Kidney epithelial cell (primary cell): ENCODE data around the gene TRAF5. TPM values are rescaled to one million over a fixed set of nuclear protein-coding genes. Genes with fewer than 3 reads are reported as not detected.

ENCODE experiments used
- DNase-seq: peaks from one replicate; pipeline ENCODE4 v3.0.0-alpha.2; 2010; ENCODE audit warnings: low read depth
- H3K27me3 ChIP-seq: 2 replicates; pipeline ENCODE4 v1.6.0; 2011; ENCODE audit warnings: low read length; ENCODE audit not compliant: control insufficient read depth, insufficient read depth
- H3K36me3 ChIP-seq: 2 replicates; pipeline ENCODE4 v1.5.1; 2011; ENCODE audit warnings: low read length; ENCODE audit not compliant: control insufficient read depth, insufficient read depth
- H3K4me3 ChIP-seq: 2 replicates; pipeline ENCODE4 v1.5.1; 2011; ENCODE audit warnings: low read depth, mild to moderate bottlenecking, control low read depth, low read length
- total RNA-seq: library from RNA; depleted of rRNA; stranded (reverse); fragments of >200 nt; gene quantifications from 2 replicates; pipeline ENCODE4 v1.2.3, GENCODE V29; 2015
- TF ChIP-seq, protein P1 (sequence below): IDR thresholded peaks from 2 replicates; pipeline ENCODE4 v1.5.1; 2011; ENCODE audit warnings: mild to moderate bottlenecking, moderate library complexity, low read length, control low read depth, inconsistent platforms; ENCODE audit not compliant: insufficient read depth, poor library complexity, severe bottlenecking

The TRAF5 gene
- total RNA-seq, 1 donor from 2014 or later = 23.0 TPM

DNA sequence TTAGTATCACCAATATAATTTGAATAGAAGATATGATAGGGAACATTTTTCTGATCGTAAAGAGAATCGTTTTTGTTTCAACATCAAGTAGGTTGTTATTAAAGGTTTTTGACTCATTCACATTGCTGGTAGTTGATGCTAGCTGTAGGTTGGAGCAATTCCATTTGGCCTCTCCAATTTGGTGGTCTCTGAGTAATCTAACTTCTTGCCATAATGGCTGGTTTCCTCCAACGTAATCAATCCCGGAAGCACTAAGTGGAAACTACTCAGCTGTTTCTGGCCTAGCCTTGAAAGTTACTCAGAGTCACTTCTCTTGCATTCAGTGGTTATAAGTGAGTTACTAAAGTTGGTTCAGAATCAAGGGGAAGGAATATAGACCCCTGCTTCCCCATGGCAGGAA, 41.4 kb upstream of the TRAF5 start:
- Histone ChIP-seq H3K27me3 (no peaks in the 10 kb centered on the region), H3K4me3 (no peak overlapping the region), H3K36me3 (no peaks in the 10 kb centered on the region)
- TF ChIP-seq, protein P1, sequence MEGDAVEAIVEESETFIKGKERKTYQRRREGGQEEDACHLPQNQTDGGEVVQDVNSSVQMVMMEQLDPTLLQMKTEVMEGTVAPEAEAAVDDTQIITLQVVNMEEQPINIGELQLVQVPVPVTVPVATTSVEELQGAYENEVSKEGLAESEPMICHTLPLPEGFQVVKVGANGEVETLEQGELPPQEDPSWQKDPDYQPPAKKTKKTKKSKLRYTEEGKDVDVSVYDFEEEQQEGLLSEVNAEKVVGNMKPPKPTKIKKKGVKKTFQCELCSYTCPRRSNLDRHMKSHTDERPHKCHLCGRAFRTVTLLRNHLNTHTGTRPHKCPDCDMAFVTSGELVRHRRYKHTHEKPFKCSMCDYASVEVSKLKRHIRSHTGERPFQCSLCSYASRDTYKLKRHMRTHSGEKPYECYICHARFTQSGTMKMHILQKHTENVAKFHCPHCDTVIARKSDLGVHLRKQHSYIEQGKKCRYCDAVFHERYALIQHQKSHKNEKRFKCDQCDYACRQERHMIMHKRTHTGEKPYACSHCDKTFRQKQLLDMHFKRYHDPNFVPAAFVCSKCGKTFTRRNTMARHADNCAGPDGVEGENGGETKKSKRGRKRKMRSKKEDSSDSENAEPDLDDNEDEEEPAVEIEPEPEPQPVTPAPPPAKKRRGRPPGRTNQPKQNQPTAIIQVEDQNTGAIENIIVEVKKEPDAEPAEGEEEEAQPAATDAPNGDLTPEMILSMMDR = no peak
- no peak for DNase-seq

DNA sequence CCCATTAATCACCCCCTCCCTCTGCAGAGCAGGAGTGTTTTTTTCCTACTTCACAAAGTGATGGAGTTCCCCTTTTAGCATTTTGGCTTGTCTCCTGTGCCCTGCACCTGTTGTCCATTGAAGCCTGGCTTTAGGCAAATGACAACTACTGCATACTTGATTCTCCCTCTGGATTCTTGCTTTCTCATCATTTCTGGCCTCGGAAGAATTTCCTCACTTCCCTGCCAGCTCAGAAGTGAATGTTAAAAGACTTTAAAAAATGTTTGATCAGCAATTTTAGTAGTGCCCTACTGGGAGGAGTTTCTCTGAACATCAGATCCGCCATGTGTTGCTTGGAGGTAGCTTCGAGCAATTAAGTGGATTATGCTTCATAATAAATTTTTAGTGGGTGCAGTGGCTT, 39.4 kb upstream of the TRAF5 start:
- no peaks in the 10 kb centered on the region for H3K27me3 ChIP-seq
- TF ChIP-seq, protein P1 = no peak
- H3K4me3 ChIP-seq = no peak overlapping the region
- DNase-seq = no peak
- no peaks in the 10 kb centered on the region for H3K36me3 ChIP-seq

DNA sequence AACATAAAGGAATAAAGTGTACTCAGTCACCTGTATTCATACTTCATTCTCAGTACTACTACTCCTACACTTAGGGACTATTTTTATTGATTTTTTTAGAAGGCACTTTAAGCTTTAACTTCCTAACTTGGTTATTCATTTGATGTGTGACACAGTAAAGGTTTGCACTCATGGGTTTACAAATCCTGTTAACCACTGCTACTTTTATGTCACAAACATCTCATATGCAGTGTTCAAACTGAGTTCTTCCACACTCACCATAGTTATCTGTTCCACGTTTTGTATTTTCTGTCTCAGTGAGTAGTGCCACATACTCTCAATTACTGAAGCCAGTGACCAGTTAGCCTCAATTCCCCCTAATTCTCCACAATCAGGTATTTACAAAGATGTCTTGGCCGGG, 34.2 kb upstream of the TRAF5 start:
- Histone ChIP-seq H3K36me3 (no peaks in the 10 kb centered on the region), H3K4me3 (no peak overlapping the region), H3K27me3 (no peaks in the 10 kb centered on the region)
- DNase-seq = no peak
- TF ChIP-seq, protein P1 = no peak

DNA sequence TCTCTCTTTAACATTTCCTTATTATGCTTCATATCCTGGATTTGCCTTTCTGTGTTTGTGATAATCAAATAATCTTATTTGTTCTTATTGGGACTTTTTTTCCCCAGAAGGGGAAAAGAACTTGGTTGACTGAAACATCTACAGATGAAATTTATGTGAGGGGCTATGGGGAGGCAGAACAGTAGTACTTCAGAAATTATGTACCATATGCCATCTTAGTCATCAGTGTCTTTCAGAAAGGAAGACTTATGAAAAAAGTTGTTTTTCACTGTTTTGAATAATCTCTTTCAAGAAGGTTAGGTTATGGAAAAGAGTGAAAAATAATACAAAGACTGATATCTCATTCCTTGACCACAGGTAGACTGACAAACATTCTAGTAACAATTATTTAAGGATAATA, 30.2 kb upstream of the TRAF5 start:
- no peaks in the 10 kb centered on the region for H3K27me3 ChIP-seq
- H3K36me3 ChIP-seq = no peaks in the 10 kb centered on the region
- H3K4me3 ChIP-seq = no peak overlapping the region
- TF ChIP-seq, protein P1 = no peak
- no peak for DNase-seq

DNA sequence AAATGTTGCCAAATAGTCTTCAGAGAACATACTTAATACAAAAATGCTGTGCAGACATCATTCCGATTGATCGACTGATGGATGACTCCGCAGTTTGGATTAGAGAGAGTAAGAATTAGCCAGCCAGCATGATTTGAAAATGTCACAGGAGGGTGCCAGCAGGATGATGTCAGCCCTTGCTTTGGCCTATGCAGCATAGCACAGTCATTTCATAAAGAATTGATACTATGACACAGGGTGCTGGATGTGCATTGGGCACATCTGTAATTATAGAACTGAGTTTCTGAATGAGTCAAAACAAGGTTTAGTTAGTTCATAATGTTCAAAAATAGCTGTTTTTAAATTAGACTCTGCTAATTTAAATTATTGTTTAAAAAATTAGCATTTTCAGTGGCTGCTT, 21.6 kb upstream of the TRAF5 start:
- Histone ChIP-seq H3K4me3 (no peak overlapping the region), H3K36me3 (no peaks in the 10 kb centered on the region), H3K27me3 (no peaks in the 10 kb centered on the region)
- no peak for DNase-seq
- TF ChIP-seq, protein P1 = no peak

DNA sequence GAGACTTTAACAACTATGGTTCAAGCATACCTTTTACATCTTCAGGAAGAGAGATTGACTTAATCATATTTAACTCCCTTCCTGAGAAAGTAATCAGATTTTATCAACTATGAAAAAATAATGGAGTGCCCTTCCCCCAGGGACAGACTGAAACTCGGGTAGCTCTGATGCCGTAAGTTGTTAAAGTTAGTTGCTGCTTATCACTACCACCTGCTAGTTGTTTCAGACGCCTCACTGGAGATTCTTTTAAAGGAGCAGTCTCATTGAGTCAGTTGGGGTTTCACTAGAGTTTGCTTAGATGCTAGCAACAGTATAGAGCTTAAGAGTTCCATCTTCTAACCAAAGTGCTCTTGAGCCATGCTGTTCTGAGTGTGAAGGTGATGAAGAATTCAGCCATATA, 17.0 kb upstream of the TRAF5 start:
- H3K4me3 ChIP-seq = no peak overlapping the region
- DNase-seq = no peak
- no peaks in the 10 kb centered on the region for H3K36me3 ChIP-seq
- H3K27me3 ChIP-seq = no peaks in the 10 kb centered on the region
- TF ChIP-seq, protein P1 = no peak
